ENCODE results near the gene ZNF821. TPM values are rescaled to one million over a fixed set of nuclear protein-coding genes. Genes with fewer than 3 reads are reported as not detected.
A peak's percentile ranks its signal among the peaks of the same experiment; 100 is the strongest.

The ZNF821 gene
- total and polyA plus RNA-seq, 10 of the 15 experiments (the other 5 are each of a cell fraction or from before 2014, with no cell fraction given), result 0.82 to 9.9 (median 6.8) TPM

DNA sequence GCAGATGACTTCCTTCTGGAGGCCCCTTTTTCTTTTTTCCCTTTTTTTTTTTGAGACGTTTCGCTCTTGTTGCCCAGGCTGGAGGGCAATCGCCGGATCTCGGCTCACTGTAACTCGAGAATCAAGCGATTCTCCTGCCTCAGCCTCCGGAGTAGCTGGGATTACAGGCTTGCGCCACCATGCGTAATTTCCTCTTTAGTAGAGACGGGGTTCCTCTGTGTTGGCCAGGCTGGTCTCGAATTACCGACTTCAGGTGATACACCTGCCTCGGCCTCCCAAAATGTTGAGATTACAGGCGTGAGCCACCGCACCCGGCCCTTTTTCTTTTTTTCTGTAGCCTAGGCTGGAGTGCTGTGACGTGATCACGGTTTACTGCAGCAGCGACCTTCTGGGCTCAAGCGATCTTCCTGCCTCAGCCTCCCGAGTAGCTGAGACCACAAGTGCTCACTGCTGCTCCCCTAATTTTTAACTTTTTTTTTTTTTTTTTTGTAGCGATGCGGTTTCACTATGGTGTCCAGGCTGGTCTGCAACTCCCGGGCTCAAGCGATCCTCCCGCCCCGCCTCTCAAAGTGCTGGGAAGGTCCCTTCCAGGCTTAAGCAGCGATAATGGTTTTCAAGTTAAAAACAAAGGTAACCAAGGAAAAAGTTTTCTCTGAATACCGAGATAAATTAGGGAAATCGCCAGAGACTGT lies 10.4 kb upstream of the ZNF821 start:
- H3K79me2 ChIP-seq (ENCODE audit: control insufficient read depth, insufficient read depth, low read length), result peaks cover 46% of the 10 kb centered on the region
- no peaks in the 10 kb centered on the region for H4K20me1 ChIP-seq (ENCODE audit: control insufficient read depth, insufficient read depth)
- peak overlapping the region; percentile 91 for H3K4me3 ChIP-seq
- H3K27me3 ChIP-seq (replicated peaks in 1 of 2; ENCODE audit: control insufficient read depth in 2 of 2, insufficient read depth in 2 of 2, low read length in 1 of 2), result no peaks in the 10 kb centered on the region
- POLR2A ChIA-PET, result interaction anchor here (0.6 to 4.5 kb wide), 9 partner anchors 10 to 328 kb away, joined by 3 to 34 read pairs (median 3); partner anchors contain the start of gene ZNF821
- peak; percentile 28 for ATAC-seq
- H3K9ac ChIP-seq (ENCODE audit: control insufficient read depth, insufficient read depth, low read length), result peak overlapping the region; percentile 99
- no peak for DNase-seq (ENCODE audit: low read depth, low spot score)
- CTCF ChIA-PET, result interaction anchor here (0.6 to 5.4 kb wide), 11 partner anchors 12 to 275 kb away, joined by 3 to 38 read pairs (median 3); partner anchors contain the start of gene ZNF821
- intact Hi-C loops (cut with micrococcal nuclease; ENCODE audit: unreplicated experiment), result loop anchor here (2.0 to 10.0 kb wide), 4 partner anchors 50 to 200 kb away; partner anchors contain the start of genes AP1G1, ATXN1L, DHX38 and TXNL4B
- peak overlapping the region; percentile 98 for H3K27ac ChIP-seq (ENCODE audit: control insufficient read depth, insufficient read depth)
- no peaks in the 10 kb centered on the region for H3K36me3 ChIP-seq (ENCODE audit: control insufficient read depth in 2 of 2, insufficient read depth in 2 of 2, low read length in 1 of 2)
- no peaks in the 10 kb centered on the region for H3K9me3 ChIP-seq (replicated peaks; ENCODE audit: control insufficient read depth, insufficient read depth, low read length)
- TSS peak; percentile 89 for BruUV-seq (replicated peaks)
- WGBS (ENCODE audit: insufficient coverage, insufficient replicate concordance, low lambda C conversion rate, missing lambda C conversion rate), result 2% methylated on average over 28 of the region's 31 CpGs
- H2AFZ ChIP-seq (ENCODE audit: control insufficient read depth, low read depth, low read length), result peak overlapping the region; percentile 79
- H3K4me2 ChIP-seq (ENCODE audit: control insufficient read depth, insufficient read depth), result peak overlapping the region; percentile 56
- SMC1A ChIA-PET (ENCODE audit: uncharacterized antibody, unreplicated experiment), result interaction anchor here (0.6 to 2.1 kb wide), 9 partner anchors 9 to 242 kb away, joined by 3 to 15 read pairs (median 3); no protein-coding TSS in a partner anchor
- FAIRE-seq, result peak; percentile 64
- in situ Hi-C loops (cut with MboI), result no loop called here
- RAD21 ChIA-PET (ENCODE audit: unreplicated experiment), result interaction anchor here (0.7 to 3.1 kb wide), 13 partner anchors 8 to 224 kb away, joined by 3 to 14 read pairs (median 4); partner anchors contain the start of gene AP1G1
- H3K4me1 ChIP-seq (ENCODE audit: control insufficient read depth, insufficient read depth, low read length), result no peaks in the 10 kb centered on the region
- TF ChIP-seq JUNB (IDR thresholded peaks at IDR 0.05) (no peak), FOXM1 (IDR thresholded peaks at IDR 0.05; ENCODE audit: low read depth, low read length) (no peak), KAT2A (conservative IDR thresholded peaks at IDR 0.05; ENCODE audit: control insufficient read depth, low read depth, low read length) (no peak), PKNOX1 (IDR thresholded peaks at IDR 0.05) (no peak), USF1 (IDR thresholded peaks at IDR 0.05; ENCODE audit: borderline replicate concordance, extremely low read length, insufficient read depth, low read depth, low read length) (no peak), RFX5 (IDR thresholded peaks at IDR 0.05; ENCODE audit: low read depth, low read length) (no peak), ZNF217 (IDR thresholded peaks at IDR 0.05) (no peak), TARDBP (IDR thresholded peaks at IDR 0.05; ENCODE audit: borderline replicate concordance) (no peak), HDGF (IDR thresholded peaks at IDR 0.05) (no peak), BCLAF1 (IDR thresholded peaks at IDR 0.05) (no peak), IKZF1 (conservative IDR thresholded peaks at IDR 0.05) (no peak), SPI1 (IDR thresholded peaks at IDR 0.05; ENCODE audit: borderline replicate concordance, insufficient read depth, low read depth, low read length) (0 out of 2 replicates have a peak, but pooled peaks have one; percentile 8), IKZF2 (IDR thresholded peaks at IDR 0.05) (no peak), E2F8 (IDR thresholded peaks at IDR 0.05; ENCODE audit: low read depth, partially characterized antibody) (no peak), CREB1 (IDR thresholded peaks at IDR 0.05; ENCODE audit: low read depth) (no peak), MTA2 (IDR thresholded peaks at IDR 0.05; ENCODE audit: low read depth) (no peak)

Measured in GM12878 (cell line).